ENCODE results near the gene EFHC1. TPM values are rescaled to one million over a fixed set of nuclear protein-coding genes. Genes with fewer than 3 reads are reported as not detected.
A peak's percentile ranks its signal among the peaks of the same experiment; 100 is the strongest.

EFHC1 gene
- total RNA-seq, 6 donors from 2014 or later = 16.2 to 96.4 (median 21.6) TPM

GRCh38 chr6:52518279-52518945, 98.3 kb downstream of the EFHC1 start:
- H3K9me3 ChIP-seq = no peaks in the 10 kb centered on the region
- H3K4me3 ChIP-seq = no peak overlapping the region
- TF ChIP-seq, protein P1, sequence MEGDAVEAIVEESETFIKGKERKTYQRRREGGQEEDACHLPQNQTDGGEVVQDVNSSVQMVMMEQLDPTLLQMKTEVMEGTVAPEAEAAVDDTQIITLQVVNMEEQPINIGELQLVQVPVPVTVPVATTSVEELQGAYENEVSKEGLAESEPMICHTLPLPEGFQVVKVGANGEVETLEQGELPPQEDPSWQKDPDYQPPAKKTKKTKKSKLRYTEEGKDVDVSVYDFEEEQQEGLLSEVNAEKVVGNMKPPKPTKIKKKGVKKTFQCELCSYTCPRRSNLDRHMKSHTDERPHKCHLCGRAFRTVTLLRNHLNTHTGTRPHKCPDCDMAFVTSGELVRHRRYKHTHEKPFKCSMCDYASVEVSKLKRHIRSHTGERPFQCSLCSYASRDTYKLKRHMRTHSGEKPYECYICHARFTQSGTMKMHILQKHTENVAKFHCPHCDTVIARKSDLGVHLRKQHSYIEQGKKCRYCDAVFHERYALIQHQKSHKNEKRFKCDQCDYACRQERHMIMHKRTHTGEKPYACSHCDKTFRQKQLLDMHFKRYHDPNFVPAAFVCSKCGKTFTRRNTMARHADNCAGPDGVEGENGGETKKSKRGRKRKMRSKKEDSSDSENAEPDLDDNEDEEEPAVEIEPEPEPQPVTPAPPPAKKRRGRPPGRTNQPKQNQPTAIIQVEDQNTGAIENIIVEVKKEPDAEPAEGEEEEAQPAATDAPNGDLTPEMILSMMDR (IDR thresholded peaks at IDR 0.05) = no peak
- no peak for TF ChIP-seq EP300 (IDR thresholded peaks at IDR 0.05)
- TF ChIP-seq POLR2AphosphoS5 (IDR thresholded peaks at IDR 0.05) = no peak
- TF ChIP-seq POLR2A (IDR thresholded peaks at IDR 0.05) = no peak
- peak in 1 of 2 donors; percentile 4 for ATAC-seq (ENCODE audit: low FRiP score in 2 of 2)
- H3K36me3 ChIP-seq = peaks cover 0 to 25% (median 2%) of the 10 kb centered on the region in 4 donors
- WGBS, 2 donors = 87 to 89% methylated on average over 13 of the region's 13 CpGs
- H3K27ac ChIP-seq = peak overlapping the region; percentile 31 to 79 (median 58)
- H3K4me1 ChIP-seq = peaks cover 27 to 56% (median 31%) of the 10 kb centered on the region in 4 donors
- no peak for DNase-seq
- no peaks in the 10 kb centered on the region for H3K27me3 ChIP-seq

DNA sequence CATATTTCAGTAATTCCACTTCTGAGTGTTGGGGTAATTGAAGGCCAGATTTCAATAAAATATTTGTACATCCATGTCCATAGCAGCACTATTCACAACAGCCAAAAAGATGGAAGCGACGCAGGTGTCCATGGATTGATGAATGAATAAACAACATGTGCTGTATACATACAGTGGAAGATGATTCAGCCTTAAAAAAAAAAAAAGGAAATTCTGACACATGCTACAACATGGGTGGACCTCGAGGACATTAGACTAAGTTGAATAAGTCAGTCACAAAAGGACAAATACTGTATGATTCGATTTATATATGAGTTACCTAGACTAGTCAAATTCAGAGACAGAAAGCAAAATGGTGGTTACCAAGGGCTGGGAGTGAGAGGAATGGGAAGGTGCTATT, 99.5 kb downstream of the EFHC1 start:
- WGBS, 2 donors = 89 to 91% methylated on average over 4 of the region's 4 CpGs

GRCh38 chr6:52522151-52522626, 102.0 kb downstream of the EFHC1 start:
- Histone ChIP-seq H3K9me3 (no peaks in the 10 kb centered on the region), H3K36me3 (no peaks in the 10 kb centered on the region), H3K27ac (peak overlapping the region; percentile 7 to 52 (median 19)), H3K4me1 (peaks cover 23 to 45% (median 28%) of the 10 kb centered on the region in 4 donors), H3K4me3 (no peak overlapping the region), H3K27me3 (no peaks in the 10 kb centered on the region)
- peak in 1 of 2 donors; percentile 78 for ATAC-seq (ENCODE audit: low FRiP score in 2 of 2)
- WGBS, 2 donors = 53 to 68% methylated on average over 7 of the region's 7 CpGs
- no peak for DNase-seq
- no peak for TF ChIP-seq POLR2A (IDR thresholded peaks at IDR 0.05)
- TF ChIP-seq POLR2AphosphoS5 (IDR thresholded peaks at IDR 0.05) = peak in 1 of 2 donors; percentile 6
- TF ChIP-seq, protein P1 (IDR thresholded peaks at IDR 0.05) = no peak
- no peak for TF ChIP-seq EP300 (IDR thresholded peaks at IDR 0.05)

More for the DNA sequence above, 99.5 kb downstream of the EFHC1 start:
- Histone ChIP-seq H3K27ac (no peak overlapping the region), H3K4me3 (no peak overlapping the region), H3K36me3 (peaks cover 0 to 14% (median 2%) of the 10 kb centered on the region in 4 donors), H3K9me3 (no peaks in the 10 kb centered on the region), H3K4me1 (peaks cover 27 to 58% (median 30%) of the 10 kb centered on the region in 4 donors), H3K27me3 (no peaks in the 10 kb centered on the region)
- ATAC-seq (ENCODE audit: low FRiP score in 2 of 2) = no peak
- DNase-seq = no peak
- no peak for TF ChIP-seq POLR2AphosphoS5 (IDR thresholded peaks at IDR 0.05)
- TF ChIP-seq EP300 (IDR thresholded peaks at IDR 0.05) = no peak
- TF ChIP-seq, protein P1 (IDR thresholded peaks at IDR 0.05) = no peak
- TF ChIP-seq POLR2A (IDR thresholded peaks at IDR 0.05) = no peak

- peaks cover 19 to 40% (median 25%) of the 10 kb centered on the region in 4 donors for H3K4me1 ChIP-seq
- H3K9me3 ChIP-seq = no peaks in the 10 kb centered on the region
- 62 to 68% methylated on average over 3 of the region's 3 CpGs for WGBS, 2 donors
- ATAC-seq (ENCODE audit: low FRiP score in 2 of 2) (peak in 1 of 2 donors; percentile 14), DNase-seq (no peak)
- peak overlapping the region; percentile 7 to 40 (median 19) for H3K27ac ChIP-seq
- H3K36me3 ChIP-seq = no peaks in the 10 kb centered on the region
- no peaks in the 10 kb centered on the region for H3K27me3 ChIP-seq
- H3K4me3 ChIP-seq = no peak overlapping the region
- TF ChIP-seq POLR2A (IDR thresholded peaks at IDR 0.05) (no peak), EP300 (IDR thresholded peaks at IDR 0.05) (no peak), POLR2AphosphoS5 (IDR thresholded peaks at IDR 0.05) (no peak)
- TF ChIP-seq, protein P1 (IDR thresholded peaks at IDR 0.05) = no peak
Observed at GRCh38 chr6:52522655-52523054, 102.5 kb downstream of the EFHC1 start.
